ENCODE data around the gene MILR1.

- TF ChIP-seq POLR2A (IDR thresholded peaks at IDR 0.05) (no peak), EP300 (IDR thresholded peaks at IDR 0.05) (no peak)
These were observed 21.7 kb downstream of the MILR1 start for GRCh38 chr17:64470625-64471024.
